ENCODE results near the gene INHA.

The INHA gene

GRCh38 chr2:219607931-219608330 is 35.8 kb downstream of the INHA start:
- Histone ChIP-seq H4K20me1 (ENCODE audit: insufficient read depth, low read length) (no peaks in the 10 kb centered on the region), H3K27ac (ENCODE audit: low read length) (no peak overlapping the region), H2AFZ (ENCODE audit: low read length) (no peak overlapping the region), H3K4me1 (ENCODE audit: low read length) (peaks cover 5% of the 10 kb centered on the region), H3K27me3 (replicated peaks; ENCODE audit: insufficient read depth, low read length) (no peaks in the 10 kb centered on the region), H3K9me2 (replicated peaks; ENCODE audit: insufficient read depth, low read length) (no peaks in the 10 kb centered on the region), H3K9me3 (replicated peaks; ENCODE audit: insufficient read depth, low read length) (no peaks in the 10 kb centered on the region), H3K9ac (ENCODE audit: low read length) (no peak overlapping the region), H3K4me2 (ENCODE audit: low read depth, low read length) (no peak overlapping the region), H3F3A (ENCODE audit: insufficient read depth, low read length) (no peaks in the 10 kb centered on the region), H3K79me2 (ENCODE audit: low read length) (no peaks in the 10 kb centered on the region), H3K4me3 (ENCODE audit: low read length) (no peak overlapping the region), H3K36me3 (replicated peaks; ENCODE audit: insufficient read depth, low read length) (no peaks in the 10 kb centered on the region)
- no peak for DNase-seq
- TF ChIP-seq CTCF (IDR thresholded peaks at IDR 0.05; ENCODE audit: low read length), result no peak
- no peak for TF ChIP-seq EZH2 (optimal IDR thresholded peaks at IDR 0.05; ENCODE audit: low read depth, low read length)
- TF ChIP-seq EZH2phosphoT487 (IDR thresholded peaks at IDR 0.05; ENCODE audit: low read length), result no peak

GRCh38 chr2:219608399-219608964 is 36.4 kb downstream of the INHA start:
- H3K4me1 ChIP-seq (ENCODE audit: low read length), result peaks cover 5% of the 10 kb centered on the region
- no peaks in the 10 kb centered on the region for H3K27me3 ChIP-seq (replicated peaks; ENCODE audit: insufficient read depth, low read length)
- no peak overlapping the region for H3K9ac ChIP-seq (ENCODE audit: low read length)
- H4K20me1 ChIP-seq (ENCODE audit: insufficient read depth, low read length), result no peaks in the 10 kb centered on the region
- H3K4me2 ChIP-seq (ENCODE audit: low read depth, low read length), result no peak overlapping the region
- no peak overlapping the region for H3K4me3 ChIP-seq (ENCODE audit: low read length)
- H3K9me3 ChIP-seq (replicated peaks; ENCODE audit: insufficient read depth, low read length), result no peaks in the 10 kb centered on the region
- H3F3A ChIP-seq (ENCODE audit: insufficient read depth, low read length), result no peaks in the 10 kb centered on the region
- no peaks in the 10 kb centered on the region for H3K9me2 ChIP-seq (replicated peaks; ENCODE audit: insufficient read depth, low read length)
- no peaks in the 10 kb centered on the region for H3K79me2 ChIP-seq (ENCODE audit: low read length)
- TF ChIP-seq EZH2phosphoT487 (IDR thresholded peaks at IDR 0.05; ENCODE audit: low read length) (no peak), EZH2 (optimal IDR thresholded peaks at IDR 0.05; ENCODE audit: low read depth, low read length) (no peak), CTCF (IDR thresholded peaks at IDR 0.05; ENCODE audit: low read length) (no peak)
- no peak overlapping the region for H3K27ac ChIP-seq (ENCODE audit: low read length)
- no peak overlapping the region for H2AFZ ChIP-seq (ENCODE audit: low read length)
- no peaks in the 10 kb centered on the region for H3K36me3 ChIP-seq (replicated peaks; ENCODE audit: insufficient read depth, low read length)
- DNase-seq, result no peak

GRCh38 chr2:219609149-219609750 is 37.1 kb downstream of the INHA start:
- Histone ChIP-seq H3K27me3 (replicated peaks; ENCODE audit: insufficient read depth, low read length) (no peaks in the 10 kb centered on the region), H3K4me1 (ENCODE audit: low read length) (peaks cover 5% of the 10 kb centered on the region), H3K9ac (ENCODE audit: low read length) (no peak overlapping the region), H4K20me1 (ENCODE audit: insufficient read depth, low read length) (no peaks in the 10 kb centered on the region), H3K4me3 (ENCODE audit: low read length) (no peak overlapping the region), H3K79me2 (ENCODE audit: low read length) (no peaks in the 10 kb centered on the region), H3K4me2 (ENCODE audit: low read depth, low read length) (no peak overlapping the region), H2AFZ (ENCODE audit: low read length) (no peak overlapping the region), H3K9me3 (replicated peaks; ENCODE audit: insufficient read depth, low read length) (no peaks in the 10 kb centered on the region), H3K36me3 (replicated peaks; ENCODE audit: insufficient read depth, low read length) (no peaks in the 10 kb centered on the region), H3F3A (ENCODE audit: insufficient read depth, low read length) (no peaks in the 10 kb centered on the region), H3K27ac (ENCODE audit: low read length) (no peak overlapping the region), H3K9me2 (replicated peaks; ENCODE audit: insufficient read depth, low read length) (no peaks in the 10 kb centered on the region)
- TF ChIP-seq EZH2 (optimal IDR thresholded peaks at IDR 0.05; ENCODE audit: low read depth, low read length), result no peak
- no peak for TF ChIP-seq EZH2phosphoT487 (IDR thresholded peaks at IDR 0.05; ENCODE audit: low read length)
- no peak for TF ChIP-seq CTCF (IDR thresholded peaks at IDR 0.05; ENCODE audit: low read length)
- DNase-seq, result no peak
